Naive thymus-derived CD4-positive, alpha-beta T cell (primary cell): ENCODE measurements around the gene NEK5. TPM values are rescaled to one million over a fixed set of nuclear protein-coding genes. Genes with fewer than 3 reads are reported as not detected.
A peak's percentile ranks its signal among the peaks of the same experiment; 100 is the strongest.
"Not testable (repeated sequence)": the region's sequence is repeated elsewhere in the genome, so short reads cannot be mapped to it uniquely, and the experiment has no call there.

Source experiments
- ATAC-seq: fragments of 150-1000 bp; cut with Tn5 transposase; 2 replicates; pipeline ENCODE4 v1.10.0; 2021; ENCODE audit warnings: mild to moderate bottlenecking, moderate library complexity
- CTCF ChIA-PET: fragments of 350-600 bp; sonication (Branson Sonifier 250); formaldehyde crosslinking; loops from one replicate; lab custom pipeline; 2021; ENCODE audit warnings: antibody characterized with exemption; lab: Charles Lee
- POLR2A ChIA-PET: fragments of 350-600 bp; sonication (Branson Sonifier 250); formaldehyde crosslinking; loops from one replicate; lab custom pipeline; 2021; ENCODE audit warnings: antibody characterized with exemption, inconsistent platforms; lab: Charles Lee
- DNase-seq, 9 donors: peaks; one replicate each; pipeline versions ENCODE4 v3.0.0 to v3.0.0-alpha.2; 2020 to 2022; ENCODE audit warnings: mixed read lengths in 1 of 9
- H3K27ac ChIP-seq: one replicate; pipeline ENCODE4 v1.7.0; 2013; ENCODE audit warnings: mild to moderate bottlenecking, low read depth, low read length, moderate library complexity
- H3K27me3 ChIP-seq, 2 donors: one replicate each; pipeline ENCODE4 v1.7.0; 2013; ENCODE audit warnings: low read length in 2 of 2, mild to moderate bottlenecking in 2 of 2, moderate library complexity in 2 of 2; ENCODE audit not compliant: control insufficient read depth in 2 of 2, insufficient read depth in 2 of 2
- H3K36me3 ChIP-seq, 3 experiments: 1 replicate in 2 of 3; 2 replicates in 1 of 3; pipeline ENCODE4 v1.7.0; 2013; ENCODE audit warnings: low read length in 3 of 3, mild to moderate bottlenecking in 3 of 3, moderate library complexity in 1 of 3; ENCODE audit not compliant: insufficient read depth in 3 of 3, control insufficient read depth in 2 of 3
- H3K4me1 ChIP-seq, 2 donors: one replicate each; pipeline ENCODE4 v1.7.0; 2013; ENCODE audit warnings: low read length in 2 of 2, mild to moderate bottlenecking in 2 of 2, moderate library complexity in 1 of 2; ENCODE audit not compliant: control insufficient read depth in 2 of 2, insufficient read depth in 2 of 2
- H3K4me3 ChIP-seq: 2 replicates; pipeline ENCODE4 v1.7.0; 2013; ENCODE audit warnings: mild to moderate bottlenecking, low read length
- H3K9me3 ChIP-seq, 3 experiments: 1 replicate in 2 of 3; 2 replicates in 1 of 3; pipeline ENCODE4 v1.7.0; 2013; ENCODE audit warnings: low read length in 3 of 3; ENCODE audit not compliant: control insufficient read depth in 2 of 3
- H3K27ac Mint-ChIP-seq, 9 donors: one replicate each; pipeline ENCODE4 v1.8.0; 2020 to 2022; ENCODE audit warnings: mixed read lengths in 9 of 9, mild to moderate bottlenecking in 8 of 9, moderate library complexity in 5 of 9, inconsistent platforms in 2 of 9
- H3K27me3 Mint-ChIP-seq, 5 donors: one replicate each; pipeline ENCODE4 v1.8.0; 2021 to 2022; ENCODE audit warnings: mixed read lengths in 5 of 5, mild to moderate bottlenecking in 1 of 5
- H3K36me3 Mint-ChIP-seq, 5 donors: one replicate each; pipeline ENCODE4 v1.8.0; 2020 to 2022; ENCODE audit warnings: mixed read lengths in 5 of 5, mild to moderate bottlenecking in 3 of 5, inconsistent platforms in 1 of 5
- H3K4me1 Mint-ChIP-seq, 7 donors: one replicate each; pipeline ENCODE4 v1.8.0; 2020 to 2022; ENCODE audit warnings: mixed read lengths in 7 of 7, mild to moderate bottlenecking in 3 of 7, inconsistent platforms in 1 of 7
- H3K4me3 Mint-ChIP-seq, 10 donors: one replicate each; pipeline ENCODE4 v1.8.0; 2020 to 2022; ENCODE audit warnings: mild to moderate bottlenecking in 10 of 10, mixed read lengths in 10 of 10, moderate library complexity in 6 of 10, inconsistent platforms in 2 of 10
- H3K9me3 Mint-ChIP-seq, 11 donors: one replicate each; pipeline ENCODE4 v1.8.0; 2020 to 2022; ENCODE audit warnings: mixed read lengths in 11 of 11, mild to moderate bottlenecking in 4 of 11, inconsistent platforms in 1 of 11, moderate library complexity in 1 of 11
- intact Hi-C, 2 donors: fragments of 100-400 bp; cut with micrococcal nuclease; formaldehyde crosslinking; loops; one replicate each; pipeline ENCODE4 v1.15.1; 2023
- polyA plus RNA-seq, 2 donors: library from polyadenylated mRNA; unstranded; fragments of 300-500 nt; fragmentation: Illumina TruSeq; gene quantifications; one replicate each; pipeline ENCODE4 v1.2.3, GENCODE V29; 2021
- total RNA-seq, 6 experiments: library from RNA in 5 of 6; stranded (reverse) in 5 of 6; gene quantifications; 1 replicate in 5 of 6; 2 replicates in 1 of 6; pipeline ENCODE4 v1.2.3 and lab custom pipeline; 2021 to 2026

NEK5 gene
- total and polyA plus RNA-seq, 7 experiments from 2014 or later, result 0.14 TPM; not detected in 6

DNA sequence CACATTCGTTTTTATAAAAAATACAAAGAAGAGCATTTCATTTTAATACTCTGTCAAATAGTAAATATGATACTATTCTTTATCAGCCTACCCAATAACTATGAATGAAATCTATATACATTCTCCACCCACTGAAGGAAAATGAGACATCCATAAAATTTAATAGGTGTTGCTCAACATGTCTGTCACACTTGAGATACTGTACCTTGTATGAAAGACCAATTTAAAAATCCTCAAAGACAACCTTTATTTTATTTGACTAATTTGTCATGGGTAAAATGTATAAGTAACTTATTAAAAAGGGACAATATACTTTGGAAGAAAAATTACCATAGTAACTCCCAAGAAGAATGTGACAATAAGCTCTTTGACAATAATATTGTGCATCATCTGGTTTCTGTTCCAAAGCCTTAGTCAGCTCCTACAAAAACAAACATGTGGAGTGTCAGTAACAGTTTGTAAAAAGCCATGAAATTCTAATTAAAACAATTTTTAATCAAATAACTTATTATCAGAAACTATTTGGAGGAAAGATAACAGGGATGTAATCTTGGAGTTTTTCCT lies 42.0 kb upstream of the NEK5 start:
- H3K27me3 ChIP-seq, H3K4me1 ChIP-seq, H3K4me3 ChIP-seq, H3K27ac ChIP-seq, POLR2A ChIA-PET, H3K9me3 ChIP-seq, CTCF ChIA-PET, ATAC-seq, intact Hi-C loops, H3K27me3 Mint-ChIP-seq, H3K4me3 Mint-ChIP-seq, DNase-seq, H3K27ac Mint-ChIP-seq, H3K9me3 Mint-ChIP-seq: not testable (repeated sequence)
- Mint-ChIP-seq H3K4me1 (peaks cover 0 to 12% (median 5%) of the 10 kb centered on the region in 7 donors), H3K36me3 (peaks cover 4 to 34% (median 6%) of the 10 kb centered on the region in 5 donors)
- H3K36me3 ChIP-seq, result peaks cover 9 to 19% (median 9%) of the 10 kb centered on the region in 3 experiments

DNA sequence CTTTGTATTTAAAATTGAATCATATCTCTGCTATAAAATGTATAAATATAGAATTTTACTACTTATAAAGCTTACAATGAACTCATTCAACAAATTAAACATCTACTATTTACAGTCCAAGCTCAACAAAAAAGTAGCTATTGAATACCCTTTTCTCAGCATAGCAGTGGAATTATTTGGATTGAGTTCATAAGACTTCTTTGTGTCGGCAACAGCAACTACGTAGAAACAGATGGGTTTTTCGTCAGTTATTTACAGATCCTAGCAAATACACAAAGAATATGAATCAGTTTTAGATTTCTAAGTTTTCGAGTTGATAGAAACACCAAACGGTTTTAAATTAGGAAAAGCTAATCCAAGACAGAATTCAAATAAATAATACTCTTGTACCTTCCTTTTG lies 41.0 kb upstream of the NEK5 start:
- intact Hi-C loops, result no loop called here
- Mint-ChIP-seq H3K4me3 (no peak overlapping the region), H3K36me3 (peaks cover 4 to 31% (median 9%) of the 10 kb centered on the region in 5 donors), H3K9me3 (no peaks in the 10 kb centered on the region), H3K27ac (no peak overlapping the region), H3K4me1 (peaks cover 0 to 12% (median 0%) of the 10 kb centered on the region in 7 donors), H3K27me3 (no peaks in the 10 kb centered on the region)
- ChIA-PET CTCF (interaction anchor here (0.6 kb wide), 1 partner anchor 223 kb away, joined by 3 read pairs; no protein-coding TSS in a partner anchor), POLR2A (no interaction called here)
- H3K4me1 ChIP-seq, result no peaks in the 10 kb centered on the region
- H3K4me3 ChIP-seq, result no peak overlapping the region
- H3K27ac ChIP-seq, result no peak overlapping the region
- no peaks in the 10 kb centered on the region for H3K9me3 ChIP-seq
- H3K36me3 ChIP-seq, result peaks cover 9 to 15% (median 9%) of the 10 kb centered on the region in 3 experiments
- DNase-seq, result no peak
- no peaks in the 10 kb centered on the region for H3K27me3 ChIP-seq
- ATAC-seq, result no peak

DNA sequence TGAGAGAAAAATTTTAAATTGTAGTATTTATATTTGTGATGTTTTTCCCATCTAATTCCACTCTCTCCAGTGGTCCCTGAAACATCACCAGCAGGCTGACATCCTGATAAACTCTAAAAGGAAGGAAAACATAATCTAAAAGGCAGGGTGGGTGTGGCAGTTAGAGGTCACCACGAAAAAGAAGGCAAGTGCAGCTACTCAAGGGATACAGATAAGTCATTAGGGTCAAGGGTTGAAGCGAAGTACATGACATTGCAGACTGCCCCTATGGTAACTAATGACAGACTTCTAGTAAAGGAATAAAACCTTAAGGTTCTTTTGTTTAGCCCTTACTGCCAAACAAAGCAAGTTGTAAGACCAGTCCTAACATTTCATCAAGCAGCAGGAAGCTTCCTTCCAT lies 36.5 kb upstream of the NEK5 start:
- Histone ChIP-seq H3K9me3 (no peaks in the 10 kb centered on the region), H3K27ac (no peak overlapping the region), H3K4me1 (peaks cover 0 to 8% of the 10 kb centered on the region in 2 donors), H3K27me3 (no peaks in the 10 kb centered on the region), H3K4me3 (no peak overlapping the region), H3K36me3 (peaks cover 0 to 4% (median 4%) of the 10 kb centered on the region in 3 experiments)
- CTCF ChIA-PET, result no interaction called here
- Mint-ChIP-seq H3K27me3 (no peaks in the 10 kb centered on the region), H3K36me3 (peaks cover 4 to 16% (median 7%) of the 10 kb centered on the region in 5 donors), H3K4me1 (peaks cover 4 to 28% (median 17%) of the 10 kb centered on the region in 7 donors), H3K4me3 (no peak overlapping the region), H3K27ac (no peak overlapping the region), H3K9me3 (no peaks in the 10 kb centered on the region)
- POLR2A ChIA-PET, result interaction anchor here (1.4 kb wide), 1 partner anchor 9 kb away, joined by 4 read pairs; no protein-coding TSS in a partner anchor
- no peak for DNase-seq
- intact Hi-C loops, result no loop called here
- ATAC-seq, result no peak

DNA sequence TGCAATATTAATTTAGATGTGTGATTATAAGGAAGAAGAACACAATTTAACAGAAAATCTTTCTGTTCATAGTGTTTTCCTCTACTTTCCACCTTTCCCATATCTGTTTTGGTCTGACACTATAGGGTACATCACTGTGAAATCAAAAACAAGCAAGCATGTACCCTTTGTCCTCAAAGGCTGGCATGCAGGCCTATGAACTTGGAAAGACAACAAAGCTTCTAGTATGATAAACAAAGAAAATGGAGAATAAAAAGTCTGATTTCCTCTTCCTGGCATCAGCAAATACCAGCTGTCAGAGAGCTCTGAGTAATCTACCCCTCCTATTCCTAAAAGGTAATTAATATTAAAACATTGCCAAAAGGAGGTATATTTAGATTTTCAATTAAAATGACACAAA lies 36.1 kb upstream of the NEK5 start:
- no peak for DNase-seq
- intact Hi-C loops, result no loop called here
- H3K4me3 Mint-ChIP-seq, result no peak overlapping the region
- no peaks in the 10 kb centered on the region for H3K9me3 Mint-ChIP-seq
- H3K4me1 Mint-ChIP-seq, result peaks cover 6 to 29% (median 19%) of the 10 kb centered on the region in 7 donors
- no peak for ATAC-seq
- ChIA-PET POLR2A (interaction anchor here (1.4 kb wide), 1 partner anchor 9 kb away, joined by 4 read pairs; no protein-coding TSS in a partner anchor), CTCF (no interaction called here)
- Histone ChIP-seq H3K27ac (no peak overlapping the region), H3K36me3 (peaks cover 0 to 4% (median 4%) of the 10 kb centered on the region in 3 experiments), H3K4me3 (no peak overlapping the region), H3K4me1 (peaks cover 2 to 10% of the 10 kb centered on the region in 2 donors), H3K27me3 (no peaks in the 10 kb centered on the region), H3K9me3 (no peaks in the 10 kb centered on the region)
- peak overlapping the region in 1 of 9 donors; percentile 17 for H3K27ac Mint-ChIP-seq
- H3K27me3 Mint-ChIP-seq, result peaks cover 0 to under 1% (median 0%) of the 10 kb centered on the region in 5 donors
- peaks cover 4 to 16% (median 7%) of the 10 kb centered on the region in 5 donors for H3K36me3 Mint-ChIP-seq

DNA sequence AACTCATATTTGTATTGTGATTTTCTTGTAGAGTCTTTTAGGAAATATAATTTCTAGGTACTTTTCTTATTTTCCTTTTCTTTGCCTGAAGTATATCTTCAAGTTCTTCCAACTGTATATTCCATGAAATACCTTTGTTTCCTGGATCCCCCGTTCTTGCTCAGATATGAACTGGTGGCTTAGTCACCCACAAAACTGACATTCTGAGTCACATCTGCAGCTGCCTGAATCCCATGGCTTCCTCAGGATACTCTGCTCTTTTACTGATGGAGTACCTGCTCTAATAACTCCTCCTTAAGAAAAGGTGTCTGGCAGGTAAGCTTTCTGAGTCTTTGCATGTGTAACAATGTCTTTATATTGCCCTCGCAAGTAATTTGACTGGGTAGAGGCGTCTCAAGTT lies 35.0 kb upstream of the NEK5 start:
- H3K4me1 ChIP-seq, result peaks cover 6 to 15% of the 10 kb centered on the region in 2 donors
- POLR2A ChIA-PET, H3K27me3 ChIP-seq, intact Hi-C loops, H3K36me3 ChIP-seq, H3K9me3 ChIP-seq, H3K27ac ChIP-seq, H3K27me3 Mint-ChIP-seq, ATAC-seq, H3K9me3 Mint-ChIP-seq, CTCF ChIA-PET, H3K4me3 ChIP-seq, H3K4me3 Mint-ChIP-seq, DNase-seq: not testable (repeated sequence)
- Mint-ChIP-seq H3K36me3 (peaks cover 4 to 16% (median 9%) of the 10 kb centered on the region in 5 donors), H3K27ac (peak overlapping the region in 2 of 9 donors; percentile 31 to 40), H3K4me1 (peaks cover 9 to 35% (median 26%) of the 10 kb centered on the region in 7 donors)

DNA sequence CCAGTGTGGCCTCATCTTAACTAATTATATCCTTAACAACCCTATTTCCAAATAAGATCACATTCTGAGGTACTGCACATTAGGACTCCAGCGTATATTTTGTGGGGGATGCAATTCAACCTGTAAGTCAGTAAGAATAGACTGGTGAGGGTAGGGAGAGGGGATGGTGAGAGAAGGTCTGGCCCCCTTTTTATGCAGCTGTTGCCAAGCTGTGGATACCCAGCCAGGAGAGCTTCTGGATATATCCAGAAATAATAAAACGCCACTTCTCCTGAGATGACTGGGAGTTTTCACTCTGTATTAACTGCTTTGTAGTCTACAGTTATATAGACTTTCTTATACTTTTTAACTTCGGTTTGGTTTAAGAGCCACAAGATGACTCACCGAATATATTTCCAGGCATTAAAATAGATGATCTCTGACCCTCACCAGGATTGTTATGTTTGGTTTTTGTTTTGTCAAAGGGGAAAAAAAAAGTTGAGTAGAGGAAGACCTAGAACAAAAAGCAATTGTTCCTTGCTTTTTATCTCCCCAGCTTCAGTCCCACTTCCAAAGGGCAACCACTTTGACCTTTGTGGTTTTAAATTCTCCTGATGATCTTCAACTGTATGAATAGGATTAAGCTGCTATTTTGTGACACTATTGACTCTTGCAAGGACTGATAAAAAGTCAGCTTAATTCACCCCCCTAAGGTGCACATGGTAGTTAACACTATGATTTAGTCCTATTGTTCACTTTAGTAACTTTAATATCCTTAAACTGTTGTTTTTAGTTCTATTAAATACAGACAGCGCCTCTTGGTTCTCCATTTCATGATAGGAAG lies 33.6 kb upstream of the NEK5 start:
- H3K36me3 ChIP-seq, result no peaks in the 10 kb centered on the region
- intact Hi-C loops, result no loop called here
- H3K4me1 ChIP-seq, result peaks cover 6 to 15% of the 10 kb centered on the region in 2 donors
- Mint-ChIP-seq H3K4me3 (no peak overlapping the region), H3K27me3 (peaks cover 0 to 5% (median 0%) of the 10 kb centered on the region in 5 donors), H3K4me1 (peaks cover 12 to 47% (median 39%) of the 10 kb centered on the region in 7 donors), H3K27ac (peak overlapping the region in 7 of 9 donors; percentile 9 to 73 (median 44)), H3K36me3 (peaks cover 4 to 16% (median 9%) of the 10 kb centered on the region in 5 donors), H3K9me3 (no peaks in the 10 kb centered on the region)
- ATAC-seq (no peak), DNase-seq (no peak)
- CTCF ChIA-PET, result interaction anchor here (0.7 kb wide), 1 partner anchor 43 kb away, joined by 4 read pairs; no protein-coding TSS in a partner anchor
- H3K27me3 ChIP-seq, result no peaks in the 10 kb centered on the region
- no peak overlapping the region for H3K4me3 ChIP-seq
- H3K27ac ChIP-seq, result no peak overlapping the region
- H3K9me3 ChIP-seq, result no peaks in the 10 kb centered on the region
- POLR2A ChIA-PET, result interaction anchor here (0.6 kb wide), 1 partner anchor 12 kb away, joined by 3 read pairs; no protein-coding TSS in a partner anchor
